ENCODE measurements around the gene CAPG.

The CAPG gene

GRCh38 chr2:85457877-85458316, 47.7 kb upstream of the CAPG start:
- Histone ChIP-seq H3K4me1 (ENCODE audit: low read length) (no peaks in the 10 kb centered on the region), H3K9ac (ENCODE audit: low read length) (no peak overlapping the region), H3K27ac (ENCODE audit: low read length) (no peak overlapping the region), H3K9me2 (replicated peaks; ENCODE audit: insufficient read depth, low read length) (no peaks in the 10 kb centered on the region), H3F3A (ENCODE audit: insufficient read depth, low read length) (no peaks in the 10 kb centered on the region), H3K9me3 (replicated peaks; ENCODE audit: insufficient read depth, low read length) (no peaks in the 10 kb centered on the region), H3K4me3 (ENCODE audit: low read length) (no peak overlapping the region), H3K4me2 (ENCODE audit: low read depth, low read length) (no peak overlapping the region), H4K20me1 (ENCODE audit: insufficient read depth, low read length) (no peaks in the 10 kb centered on the region), H3K79me2 (ENCODE audit: low read length) (no peaks in the 10 kb centered on the region), H2AFZ (ENCODE audit: low read length) (no peak overlapping the region), H3K36me3 (replicated peaks; ENCODE audit: insufficient read depth, low read length) (no peaks in the 10 kb centered on the region), H3K27me3 (replicated peaks; ENCODE audit: insufficient read depth, low read length) (no peaks in the 10 kb centered on the region)
- DNase-seq: no peak
- TF ChIP-seq CTCF (IDR thresholded peaks at IDR 0.05; ENCODE audit: low read length) (no peak), EZH2 (optimal IDR thresholded peaks at IDR 0.05; ENCODE audit: low read depth, low read length) (no peak)

- H3K27ac ChIP-seq (ENCODE audit: low read length): no peak overlapping the region
- no peaks in the 10 kb centered on the region for H3K36me3 ChIP-seq (replicated peaks; ENCODE audit: insufficient read depth, low read length)
- no peak overlapping the region for H2AFZ ChIP-seq (ENCODE audit: low read length)
- no peak overlapping the region for H3K4me3 ChIP-seq (ENCODE audit: low read length)
- no peak overlapping the region for H3K9ac ChIP-seq (ENCODE audit: low read length)
- H3K27me3 ChIP-seq (replicated peaks; ENCODE audit: insufficient read depth, low read length): no peaks in the 10 kb centered on the region
- H3K4me1 ChIP-seq (ENCODE audit: low read length): no peaks in the 10 kb centered on the region
- H3K79me2 ChIP-seq (ENCODE audit: low read length): no peaks in the 10 kb centered on the region
- no peaks in the 10 kb centered on the region for H4K20me1 ChIP-seq (ENCODE audit: insufficient read depth, low read length)
- no peak overlapping the region for H3K4me2 ChIP-seq (ENCODE audit: low read depth, low read length)
- H3K9me3 ChIP-seq (replicated peaks; ENCODE audit: insufficient read depth, low read length): no peaks in the 10 kb centered on the region
- DNase-seq: no peak
- TF ChIP-seq EZH2phosphoT487 (IDR thresholded peaks at IDR 0.05; ENCODE audit: low read length) (no peak), EZH2 (optimal IDR thresholded peaks at IDR 0.05; ENCODE audit: low read depth, low read length) (no peak), CTCF (IDR thresholded peaks at IDR 0.05; ENCODE audit: low read length) (no peak)
- H3F3A ChIP-seq (ENCODE audit: insufficient read depth, low read length): no peaks in the 10 kb centered on the region
- no peaks in the 10 kb centered on the region for H3K9me2 ChIP-seq (replicated peaks; ENCODE audit: insufficient read depth, low read length)
Measured at GRCh38 chr2:85457043-85457442, 46.9 kb upstream of the CAPG start.

- Histone ChIP-seq H3K79me2 (ENCODE audit: low read length) (no peaks in the 10 kb centered on the region), H3K9me2 (replicated peaks; ENCODE audit: insufficient read depth, low read length) (no peaks in the 10 kb centered on the region), H3K4me3 (ENCODE audit: low read length) (no peak overlapping the region), H3K9ac (ENCODE audit: low read length) (no peak overlapping the region), H3K36me3 (replicated peaks; ENCODE audit: insufficient read depth, low read length) (no peaks in the 10 kb centered on the region), H3F3A (ENCODE audit: insufficient read depth, low read length) (no peaks in the 10 kb centered on the region), H3K9me3 (replicated peaks; ENCODE audit: insufficient read depth, low read length) (no peaks in the 10 kb centered on the region), H3K27ac (ENCODE audit: low read length) (no peak overlapping the region), H3K27me3 (replicated peaks; ENCODE audit: insufficient read depth, low read length) (no peaks in the 10 kb centered on the region), H2AFZ (ENCODE audit: low read length) (no peak overlapping the region), H4K20me1 (ENCODE audit: insufficient read depth, low read length) (no peaks in the 10 kb centered on the region), H3K4me2 (ENCODE audit: low read depth, low read length) (no peak overlapping the region), H3K4me1 (ENCODE audit: low read length) (no peaks in the 10 kb centered on the region)
- DNase-seq: no peak
- no peak for TF ChIP-seq EZH2 (optimal IDR thresholded peaks at IDR 0.05; ENCODE audit: low read depth, low read length)
- no peak for TF ChIP-seq EZH2phosphoT487 (IDR thresholded peaks at IDR 0.05; ENCODE audit: low read length)
- TF ChIP-seq CTCF (IDR thresholded peaks at IDR 0.05; ENCODE audit: low read length): no peak
Measured at GRCh38 chr2:85455552-85456090, 45.5 kb upstream of the CAPG start.
